Neural progenitor cell (in vitro differentiated cells): ENCODE results near the gene KCNK5. TPM values are rescaled to one million over a fixed set of nuclear protein-coding genes. Genes with fewer than 3 reads are reported as not detected.

Source experiments
- DNase-seq: peaks from one replicate; pipeline ENCODE4 v3.0.0-alpha.2; 2016; ENCODE audit warnings: low spot score
- H2AFZ ChIP-seq: fragments of 200-600 bp; sonication (generic); replicated peaks from 2 replicates; pipeline ENCODE4 v1.6.1; 2016; ENCODE audit warnings: antibody characterized with exemption
- H3F3A ChIP-seq: fragments of 200-600 bp; sonication (generic); 2 replicates; pipeline ENCODE4 v1.6.1; 2016; ENCODE audit warnings: antibody characterized with exemption, low read depth
- H3K27ac ChIP-seq: fragments of 200-600 bp; sonication (generic); 2 replicates; pipeline ENCODE4 v1.5.1; 2016; ENCODE audit warnings: mild to moderate bottlenecking
- H3K27me3 ChIP-seq: fragments of 200-600 bp; sonication (generic); 2 replicates; pipeline ENCODE4 v1.6.1; 2016; ENCODE audit warnings: mild to moderate bottlenecking, moderate library complexity
- H3K36me3 ChIP-seq: fragments of 200-600 bp; sonication (generic); 2 replicates; pipeline ENCODE4 v1.5.1; 2016
- H3K4me1 ChIP-seq: fragments of 200-600 bp; sonication (generic); 2 replicates; pipeline ENCODE4 v1.6.1; 2016; ENCODE audit warnings: mixed run types
- H3K4me2 ChIP-seq: fragments of 200-600 bp; sonication (generic); 2 replicates; pipeline ENCODE4 v1.6.1; 2016
- H3K4me3 ChIP-seq: fragments of 200-600 bp; sonication (generic); 2 replicates; pipeline ENCODE4 v1.5.1; 2016
- H3K79me2 ChIP-seq: fragments of 200-600 bp; sonication (generic); 2 replicates; pipeline ENCODE4 v1.6.1; 2016; ENCODE audit warnings: low read depth
- H3K9ac ChIP-seq: fragments of 200-600 bp; sonication (generic); 2 replicates; pipeline ENCODE4 v1.6.1; 2016
- H3K9me3 ChIP-seq: fragments of 200-600 bp; sonication (generic); 2 replicates; pipeline ENCODE4 v1.5.1; 2016; ENCODE audit warnings: low read depth
- H4K20me1 ChIP-seq: fragments of 200-600 bp; sonication (generic); 2 replicates; pipeline ENCODE4 v1.6.1; 2016; ENCODE audit warnings: low read depth
- H3K27ac Mint-ChIP-seq: 3 replicates; pipeline ENCODE4 v1.8.0; 2021; ENCODE audit warnings: mixed read lengths
- H3K27me3 Mint-ChIP-seq: 2 replicates; pipeline ENCODE4 v1.8.0; 2022; ENCODE audit warnings: low read depth, mild to moderate bottlenecking, inconsistent platforms, moderate library complexity, mixed read lengths; ENCODE audit not compliant: insufficient read depth
- H3K36me3 Mint-ChIP-seq: 3 replicates; pipeline ENCODE4 v1.8.0; 2021; ENCODE audit warnings: mixed read lengths
- H3K4me1 Mint-ChIP-seq: 3 replicates; pipeline ENCODE4 v1.8.0; 2021; ENCODE audit warnings: mixed read lengths
- H3K4me3 Mint-ChIP-seq: 3 replicates; pipeline ENCODE4 v1.8.0; 2021; ENCODE audit warnings: mild to moderate bottlenecking, moderate library complexity, mixed read lengths
- H3K9me3 Mint-ChIP-seq: 3 replicates; pipeline ENCODE4 v1.8.0; 2020; ENCODE audit warnings: mixed read lengths
- CTCF ChIP-seq: fragments of 200-600 bp; sonication (generic); IDR thresholded peaks from 2 replicates; pipeline ENCODE4 v1.5.1; 2017; ENCODE audit warnings: antibody characterized with exemption, mild to moderate bottlenecking
- EZH2 ChIP-seq: fragments of 200-600 bp; sonication (generic); IDR thresholded peaks from 2 replicates; pipeline ENCODE4 v1.6.1; 2017; ENCODE audit warnings: antibody characterized with exemption, mild to moderate bottlenecking, moderate library complexity
- EZH2phosphoT487 ChIP-seq: fragments of 200-600 bp; sonication (generic); IDR thresholded peaks from 2 replicates; pipeline ENCODE4 v1.6.1; 2017; ENCODE audit warnings: antibody characterized with exemption
- total RNA-seq: library from RNA; depleted of rRNA; stranded (reverse); fragments of >200 nt; gene quantifications from 2 replicates; pipeline ENCODE4 v1.2.3, GENCODE V29; 2015; ENCODE audit warnings: low replicate concordance

Gene KCNK5
- total RNA-seq, 1 donor from 2014 or later: 5.7 TPM

- H3K9me3 Mint-ChIP-seq: peaks cover 12% of the 10 kb centered on the region
- peaks cover 11% of the 10 kb centered on the region for H3K27me3 Mint-ChIP-seq
These were observed 72.5 kb downstream of the KCNK5 start for GRCh38 chr6:39156801-39157200.

GRCh38 chr6:39154705-39155104 lies 74.6 kb downstream of the KCNK5 start:
- Mint-ChIP-seq H3K4me1 (no peaks in the 10 kb centered on the region), H3K4me3 (no peak overlapping the region)

More at GRCh38 chr6:39156801-39157200, 72.5 kb downstream of the KCNK5 start:
- Mint-ChIP-seq H3K4me3 (no peak overlapping the region), H3K27ac (no peak overlapping the region), H3K4me1 (no peaks in the 10 kb centered on the region), H3K36me3 (peaks cover 5% of the 10 kb centered on the region)
- DNase-seq: no peak
- peaks cover 6% of the 10 kb centered on the region for H3F3A ChIP-seq
- H2AFZ ChIP-seq: no peak overlapping the region
- H3K9ac ChIP-seq: no peak overlapping the region
- no peak overlapping the region for H3K4me3 ChIP-seq
- peaks cover 7% of the 10 kb centered on the region for H3K4me1 ChIP-seq
- no peaks in the 10 kb centered on the region for H3K9me3 ChIP-seq
- H3K79me2 ChIP-seq: no peaks in the 10 kb centered on the region
- no peak overlapping the region for H3K4me2 ChIP-seq
- no peak overlapping the region for H3K27ac ChIP-seq
- no peaks in the 10 kb centered on the region for H4K20me1 ChIP-seq
- TF ChIP-seq EZH2phosphoT487: no peak
- TF ChIP-seq EZH2: no peak
- TF ChIP-seq CTCF: no peak
- H3K36me3 ChIP-seq: no peaks in the 10 kb centered on the region
- peaks cover 1% of the 10 kb centered on the region for H3K27me3 ChIP-seq

GRCh38 chr6:39153766-39154397 lies 75.4 kb downstream of the KCNK5 start:
- Histone ChIP-seq H3K9ac (no peak overlapping the region), H3K27me3 (peaks cover 15% of the 10 kb centered on the region), H3F3A (peaks cover 6% of the 10 kb centered on the region), H3K4me1 (peaks cover 16% of the 10 kb centered on the region), H3K36me3 (no peaks in the 10 kb centered on the region), H4K20me1 (no peaks in the 10 kb centered on the region), H3K9me3 (no peaks in the 10 kb centered on the region), H3K79me2 (no peaks in the 10 kb centered on the region), H3K4me2 (no peak overlapping the region), H2AFZ (no peak overlapping the region), H3K4me3 (no peak overlapping the region), H3K27ac (no peak overlapping the region)
- TF ChIP-seq EZH2phosphoT487: no peak
- TF ChIP-seq EZH2: no peak
- TF ChIP-seq CTCF: no peak
- Mint-ChIP-seq H3K9me3 (peaks cover 5% of the 10 kb centered on the region), H3K27me3 (peaks cover 11% of the 10 kb centered on the region), H3K27ac (no peak overlapping the region), H3K36me3 (peaks cover 2% of the 10 kb centered on the region), H3K4me3 (no peak overlapping the region), H3K4me1 (no peaks in the 10 kb centered on the region)
- DNase-seq: no peak

More at GRCh38 chr6:39154705-39155104, 74.6 kb downstream of the KCNK5 start:
- no peak overlapping the region for H2AFZ ChIP-seq
- peaks cover 8% of the 10 kb centered on the region for H3K9me3 Mint-ChIP-seq
- H3K36me3 ChIP-seq: no peaks in the 10 kb centered on the region
- H3K4me1 ChIP-seq: peaks cover 16% of the 10 kb centered on the region
- no peak for DNase-seq
- H3K4me3 ChIP-seq: no peak overlapping the region
- H3K27me3 ChIP-seq: peaks cover 15% of the 10 kb centered on the region
- H3K27ac ChIP-seq: no peak overlapping the region
- H3K9me3 ChIP-seq: no peaks in the 10 kb centered on the region
- peaks cover 5% of the 10 kb centered on the region for H3K36me3 Mint-ChIP-seq
- no peaks in the 10 kb centered on the region for H4K20me1 ChIP-seq
- peaks cover 11% of the 10 kb centered on the region for H3K27me3 Mint-ChIP-seq
- H3K27ac Mint-ChIP-seq: no peak overlapping the region
- TF ChIP-seq EZH2: no peak
- TF ChIP-seq EZH2phosphoT487: no peak
- TF ChIP-seq CTCF: no peak
- H3F3A ChIP-seq: peaks cover 6% of the 10 kb centered on the region
- H3K79me2 ChIP-seq: no peaks in the 10 kb centered on the region
- no peak overlapping the region for H3K4me2 ChIP-seq
- no peak overlapping the region for H3K9ac ChIP-seq
